Nucleus accumbens (tissue), 56 donors: ENCODE data around the gene PLA2G4F.

ENCODE experiments used
- DNase-seq, 56 donors: peaks; one replicate each; lab custom pipeline; 2025; lab: John Stamatoyannopoulos, UW

Gene PLA2G4F

DNA sequence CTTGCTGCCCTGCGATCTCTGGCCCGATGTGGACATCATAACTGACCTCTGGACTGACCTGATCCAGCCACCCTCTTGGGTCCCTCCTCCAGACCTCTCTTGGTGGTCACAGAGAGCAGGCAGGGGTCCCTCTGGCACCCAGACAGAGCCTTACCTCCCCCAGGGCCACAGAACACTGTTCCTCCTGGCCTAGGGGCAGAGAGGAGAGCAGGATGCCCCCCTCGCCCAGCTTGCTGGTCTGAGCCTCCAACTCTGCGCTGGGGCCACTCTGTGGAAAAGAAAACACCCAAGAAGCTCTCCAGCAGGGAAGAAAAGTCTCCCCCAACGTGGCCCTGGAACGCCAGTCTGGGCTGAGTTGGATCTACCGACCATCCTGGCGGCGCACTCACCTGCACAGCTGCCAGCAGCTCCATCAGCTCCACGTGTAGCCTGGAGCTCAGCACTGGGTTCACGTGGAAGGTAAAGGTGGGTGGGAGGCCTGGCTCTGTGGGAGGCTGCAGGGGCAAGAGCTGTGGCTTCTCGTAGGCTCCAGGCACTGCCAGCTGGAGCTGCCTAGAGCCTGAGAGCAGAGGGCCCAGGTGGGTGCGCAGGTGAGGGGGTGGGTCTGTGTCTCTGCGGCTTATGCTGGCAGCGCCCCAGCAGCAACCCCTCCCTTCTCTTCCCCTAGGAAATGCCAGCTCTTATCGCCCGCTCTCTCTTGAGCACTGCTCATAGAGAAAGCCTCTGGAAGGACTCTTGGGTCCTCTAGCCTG lies 6.0 kb downstream of the PLA2G4F start:
- peak in 4 of 56 donors; percentile 14 to 34 (median 25) for DNase-seq

DNA sequence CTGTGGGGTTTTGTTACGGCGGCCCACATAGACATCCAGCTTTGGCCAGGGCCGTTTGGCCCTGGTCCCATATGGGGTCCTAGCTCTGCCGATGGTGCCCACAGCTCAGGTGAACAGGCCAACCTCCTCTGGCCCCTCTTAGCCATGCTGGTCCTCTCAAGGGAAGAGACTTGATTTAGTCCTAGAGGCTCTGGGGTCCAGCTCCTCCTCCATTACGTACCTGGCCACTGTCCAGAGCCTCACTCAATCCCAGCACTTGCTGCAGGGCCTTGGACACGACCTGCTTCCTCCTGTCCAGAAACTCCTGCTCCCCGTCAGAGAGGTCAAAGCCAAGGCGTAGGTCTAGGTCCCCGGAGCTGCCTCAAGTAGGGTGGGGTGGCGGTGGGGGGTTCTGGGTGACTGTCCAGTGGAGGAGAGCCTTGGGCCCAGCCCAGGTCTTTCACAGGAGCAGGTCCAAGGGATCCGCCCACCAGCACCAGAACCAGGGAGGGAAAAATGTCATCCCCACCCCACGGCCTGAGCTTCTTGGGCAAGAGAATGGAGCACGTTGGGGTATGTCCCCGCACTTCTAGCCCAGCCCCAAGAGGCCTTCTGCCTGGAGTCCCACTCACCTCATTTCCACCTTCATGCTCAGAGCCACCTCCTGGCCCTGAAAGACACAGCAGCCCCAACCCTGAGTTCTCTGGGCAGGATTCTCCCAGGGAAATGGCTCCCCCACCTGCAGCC lies 6.8 kb downstream of the PLA2G4F start:
- no peak for DNase-seq

DNA sequence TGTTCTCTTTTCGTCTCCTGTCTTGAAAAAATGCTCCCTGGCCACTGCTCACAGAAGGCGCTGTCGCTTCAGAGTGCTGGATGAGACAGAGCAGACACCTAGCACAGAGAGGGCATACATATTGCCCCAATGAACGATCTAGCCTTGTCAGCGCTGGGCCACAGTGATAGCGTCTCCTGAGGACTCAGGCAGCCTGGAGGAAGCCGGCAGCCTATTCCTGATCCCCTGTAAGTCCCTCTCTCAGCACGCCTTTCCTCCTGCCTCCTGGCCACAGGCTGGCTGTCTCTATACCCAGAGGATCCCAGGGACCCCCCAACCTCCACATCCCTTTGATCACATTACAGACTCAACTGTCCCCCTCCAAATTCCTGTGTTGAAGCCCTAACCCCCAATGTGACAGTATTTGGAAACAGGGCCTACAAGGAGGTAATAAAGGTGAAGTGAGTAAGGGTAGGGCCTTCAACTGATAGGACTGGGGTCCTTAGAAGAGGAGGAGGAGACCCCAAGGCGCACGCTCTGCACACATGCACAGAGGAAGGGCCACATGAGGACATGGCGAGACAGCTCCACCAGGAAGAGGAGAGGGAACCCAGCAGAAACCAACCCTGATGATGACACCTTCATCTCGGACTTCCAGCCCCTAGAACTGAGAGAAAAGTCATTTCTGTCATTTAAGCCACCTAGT lies 7.5 kb downstream of the PLA2G4F start:
- DNase-seq, result no peak

DNA sequence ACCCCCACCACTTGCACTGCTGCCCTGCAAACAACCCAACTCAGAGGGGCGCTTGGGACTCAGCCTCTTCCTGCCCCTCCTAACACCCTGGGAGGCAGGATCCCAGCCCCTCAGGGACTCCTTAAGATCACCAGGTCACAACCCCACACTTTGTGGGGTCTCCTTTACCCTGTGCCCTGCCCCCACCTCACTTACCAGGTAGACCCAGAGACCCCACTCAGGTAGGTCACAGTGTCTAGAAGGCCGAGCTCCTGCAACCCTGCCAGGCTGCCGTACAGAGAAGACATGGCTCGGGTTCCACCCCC lies 9.1 kb downstream of the PLA2G4F start:
- no peak for DNase-seq

- DNase-seq, result no peak
Observed at GRCh38 chr15:42146551-42147430, 9.6 kb downstream of the PLA2G4F start.

DNA sequence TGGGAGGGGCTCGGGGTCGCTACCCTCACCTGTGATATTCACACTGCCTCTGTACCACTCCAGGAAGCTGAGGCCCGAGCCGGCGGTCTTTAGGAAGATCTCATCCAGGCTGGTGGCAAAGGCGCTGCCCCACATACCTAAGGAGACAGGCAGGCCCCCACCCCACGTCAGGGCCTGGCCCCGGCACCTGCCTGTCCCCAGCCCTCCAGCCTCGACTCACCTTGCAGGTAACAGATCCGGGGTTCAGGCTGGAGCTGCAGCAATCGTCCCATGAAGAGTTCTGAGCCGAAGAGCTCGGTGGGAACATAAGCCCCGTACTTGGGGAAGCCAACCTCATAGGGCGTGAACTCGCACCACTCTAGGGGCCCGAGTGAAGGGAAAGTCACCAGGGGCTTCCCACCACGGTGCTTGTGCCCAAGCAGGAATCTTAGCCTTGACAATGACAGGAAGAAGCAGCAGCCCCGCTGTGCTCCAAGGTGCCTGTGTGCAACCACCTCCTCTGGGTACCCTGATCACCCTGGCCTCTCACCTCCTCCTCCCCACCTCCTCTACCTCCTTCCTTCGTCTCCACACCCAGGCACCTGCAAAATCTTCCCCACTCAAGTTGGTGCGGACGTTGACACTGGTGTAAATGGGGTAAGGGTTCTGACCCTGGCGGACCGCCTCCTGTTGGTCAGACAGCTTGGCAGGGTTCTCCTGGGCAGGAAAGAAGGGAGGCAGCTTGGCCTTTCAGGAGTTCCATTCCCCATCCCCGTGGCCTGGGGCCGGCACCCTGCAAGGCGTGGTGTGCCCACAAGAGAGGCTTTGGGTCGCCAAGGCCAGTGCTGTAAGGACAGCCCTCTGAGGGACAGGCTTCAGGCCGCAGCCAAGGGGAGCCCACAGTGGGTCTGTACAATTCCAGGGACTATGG lies 10.6 kb downstream of the PLA2G4F start:
- DNase-seq, result no peak

DNA sequence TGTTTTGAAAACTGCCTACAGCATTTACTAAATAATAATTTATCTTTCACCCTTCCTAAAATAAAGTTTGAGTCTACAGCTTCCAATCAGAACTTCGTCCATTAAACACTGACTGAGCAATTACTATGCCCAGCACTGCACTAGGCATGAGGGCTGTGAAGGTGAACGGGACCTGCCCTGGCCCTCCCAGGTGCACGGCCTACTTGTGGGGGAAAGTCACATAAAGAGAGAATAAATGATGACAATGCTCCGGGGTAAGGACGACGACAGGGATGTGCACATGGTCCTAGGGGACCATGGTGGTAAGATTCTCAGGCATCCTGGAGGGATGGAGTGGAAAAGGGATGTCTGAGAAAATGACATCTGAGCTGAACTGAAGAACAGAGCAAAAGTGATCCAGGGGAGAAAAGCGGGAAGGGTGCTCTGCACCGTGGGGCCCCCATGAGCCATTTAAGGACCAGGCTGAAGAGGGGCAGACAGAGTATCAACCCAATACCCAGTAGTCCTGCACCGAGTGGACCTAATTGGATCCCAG lies 11.5 kb downstream of the PLA2G4F start:
- no peak for DNase-seq

GRCh38 chr15:42143866-42144625 lies 12.4 kb downstream of the PLA2G4F start:
- no peak for DNase-seq

- no peak for DNase-seq
Observed at GRCh38 chr15:42143356-42143755, 13.1 kb downstream of the PLA2G4F start.

- no peak for DNase-seq
Observed at GRCh38 chr15:42141795-42142667, 14.4 kb downstream of the PLA2G4F start.

DNA sequence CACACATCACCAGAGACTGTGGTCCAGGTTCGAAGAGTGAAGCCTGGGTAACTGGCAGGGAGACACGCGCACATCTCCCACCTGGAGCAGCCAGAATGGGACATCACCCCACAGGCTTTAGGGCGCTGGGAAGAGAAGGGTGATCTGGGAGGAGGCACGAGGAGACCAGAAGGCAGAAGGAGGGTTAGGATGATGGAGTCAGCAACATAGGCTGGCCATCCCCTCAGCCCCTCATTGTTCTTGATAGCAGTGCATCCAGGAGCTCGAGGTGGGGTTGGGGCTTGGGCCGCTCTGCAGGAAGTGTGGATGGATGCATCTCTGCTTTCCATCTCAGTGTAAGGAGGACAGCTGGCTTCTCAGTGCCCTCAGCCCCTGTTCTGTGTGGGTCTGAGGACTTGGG lies 15.2 kb downstream of the PLA2G4F start:
- no peak for DNase-seq

DNA sequence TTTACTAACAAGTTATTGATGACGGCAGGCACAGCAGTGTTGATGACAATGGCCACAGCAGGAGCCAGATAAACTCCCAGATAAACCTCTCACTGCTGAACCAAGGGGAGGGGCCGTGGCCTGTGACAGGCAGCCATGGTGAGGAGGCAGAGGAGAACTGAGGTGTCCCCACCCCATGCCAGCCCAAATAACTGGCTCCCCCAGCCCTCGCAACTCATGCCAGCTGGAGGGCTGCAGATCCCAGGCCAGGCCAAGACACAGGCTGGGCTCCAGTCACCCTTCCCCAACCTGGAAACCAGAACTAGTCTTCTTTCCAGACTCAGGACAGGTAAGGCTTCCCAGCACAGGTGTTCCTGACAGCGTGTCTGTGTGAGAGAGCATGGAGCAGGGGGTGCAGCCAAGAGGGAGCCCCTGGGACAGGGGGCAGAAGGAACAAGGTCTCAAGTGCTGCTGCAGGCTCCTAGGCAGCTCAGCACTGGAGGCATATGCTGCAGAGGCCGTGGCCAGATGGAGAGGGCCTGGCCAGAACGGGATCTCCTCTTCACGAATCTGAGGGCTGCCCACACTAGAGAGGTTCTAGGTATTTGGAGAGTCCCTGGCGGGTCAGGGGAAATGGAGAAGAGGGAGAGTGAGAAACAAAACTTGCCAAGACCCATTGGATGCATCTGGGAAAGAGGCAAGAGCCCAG lies 15.9 kb downstream of the PLA2G4F start:
- DNase-seq, result no peak

- no peak for DNase-seq
Observed at GRCh38 chr15:42139596-42139995, 16.8 kb downstream of the PLA2G4F start.

DNA sequence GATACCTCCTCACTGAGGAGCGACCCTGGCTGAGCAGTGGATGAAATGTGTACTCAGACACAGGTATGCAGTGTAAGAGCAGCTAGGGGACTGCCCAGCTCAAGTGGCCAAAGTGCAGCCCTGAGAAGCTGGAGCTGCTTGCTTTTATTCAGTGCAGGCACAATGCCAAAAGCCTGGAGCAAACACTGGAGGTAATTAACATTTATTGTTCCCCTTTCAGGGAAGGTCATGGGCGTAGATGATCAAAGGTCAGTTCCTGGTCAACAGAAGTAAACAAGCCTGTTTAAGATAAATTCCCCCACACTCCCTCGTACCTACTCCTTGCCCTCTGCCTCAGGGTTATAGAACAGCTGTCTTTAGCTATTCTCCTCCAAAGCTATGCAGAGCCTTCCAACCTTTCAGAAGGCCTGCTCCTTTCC lies 17.5 kb downstream of the PLA2G4F start:
- no peak for DNase-seq

- DNase-seq, result no peak
Observed at GRCh38 chr15:42138411-42138810, 18.0 kb downstream of the PLA2G4F start.

GRCh38 chr15:42137461-42138261 lies 18.8 kb downstream of the PLA2G4F start:
- peak in 4 of 56 donors; percentile 6 to 24 (median 10) for DNase-seq
